OCI-LY1 (cell line): ENCODE results near the gene LRRC4.

Experiments
- EZH2 ChIP-seq: fragments of 200-600 bp; sonication (generic), shearing (Covaris generic); IDR thresholded peaks from 2 replicates; pipeline ENCODE4 v1.8.0; 2017; ENCODE audit warnings: borderline replicate concordance, mixed run types, mild to moderate bottlenecking, antibody characterized with exemption, low read length, moderate library complexity, mixed read lengths
- TF ChIP-seq, protein P1 (sequence below): fragments of 200-600 bp; sonication (generic), shearing (Covaris generic); IDR thresholded peaks from 2 replicates; pipeline ENCODE4 v1.5.1; 2017; ENCODE audit warnings: mild to moderate bottlenecking, antibody characterized with exemption, low read length, moderate library complexity, mixed read lengths

DNA sequence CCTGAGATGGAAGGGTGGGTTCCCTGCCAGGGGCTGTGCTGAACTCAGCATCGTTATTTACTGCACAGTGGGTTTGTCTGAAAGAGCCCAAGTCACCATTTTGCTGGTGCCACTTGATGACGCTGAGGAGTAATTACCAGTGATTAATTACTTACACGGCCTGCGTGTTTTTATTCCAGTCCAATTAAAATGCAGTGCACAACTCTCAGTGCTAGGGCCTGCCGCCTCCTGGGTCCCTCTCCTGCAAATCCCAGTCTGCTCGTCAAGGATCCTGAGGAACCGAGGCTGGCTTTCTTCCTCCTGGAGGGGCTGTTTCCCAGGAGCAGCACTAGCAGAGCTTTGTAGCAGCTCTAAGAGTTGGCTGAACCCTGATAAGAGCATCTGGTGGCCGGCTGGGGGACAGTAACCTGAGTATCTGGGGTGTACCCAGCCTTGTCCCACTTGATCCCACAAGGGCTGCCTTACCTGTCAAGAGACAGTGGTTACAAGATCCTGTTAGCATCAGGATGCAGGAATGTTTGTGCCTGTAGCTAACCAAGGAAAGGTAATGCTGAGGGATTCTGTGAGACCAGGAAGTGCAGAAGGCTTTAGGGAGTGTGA, 45.1 kb upstream of the LRRC4 start:
- TF ChIP-seq, protein P1, sequence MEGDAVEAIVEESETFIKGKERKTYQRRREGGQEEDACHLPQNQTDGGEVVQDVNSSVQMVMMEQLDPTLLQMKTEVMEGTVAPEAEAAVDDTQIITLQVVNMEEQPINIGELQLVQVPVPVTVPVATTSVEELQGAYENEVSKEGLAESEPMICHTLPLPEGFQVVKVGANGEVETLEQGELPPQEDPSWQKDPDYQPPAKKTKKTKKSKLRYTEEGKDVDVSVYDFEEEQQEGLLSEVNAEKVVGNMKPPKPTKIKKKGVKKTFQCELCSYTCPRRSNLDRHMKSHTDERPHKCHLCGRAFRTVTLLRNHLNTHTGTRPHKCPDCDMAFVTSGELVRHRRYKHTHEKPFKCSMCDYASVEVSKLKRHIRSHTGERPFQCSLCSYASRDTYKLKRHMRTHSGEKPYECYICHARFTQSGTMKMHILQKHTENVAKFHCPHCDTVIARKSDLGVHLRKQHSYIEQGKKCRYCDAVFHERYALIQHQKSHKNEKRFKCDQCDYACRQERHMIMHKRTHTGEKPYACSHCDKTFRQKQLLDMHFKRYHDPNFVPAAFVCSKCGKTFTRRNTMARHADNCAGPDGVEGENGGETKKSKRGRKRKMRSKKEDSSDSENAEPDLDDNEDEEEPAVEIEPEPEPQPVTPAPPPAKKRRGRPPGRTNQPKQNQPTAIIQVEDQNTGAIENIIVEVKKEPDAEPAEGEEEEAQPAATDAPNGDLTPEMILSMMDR = no peak
- no peak for TF ChIP-seq EZH2
